Keratinocyte (primary cell): ENCODE measurements around the gene PCDHAC1.

Experiments used
- EZH2 ChIP-seq: IDR thresholded peaks from one replicate; pipeline ENCODE4 v1.6.1; 2012; ENCODE audit warnings: inconsistent platforms, mild to moderate bottlenecking, low read length, moderate library complexity
- TF ChIP-seq, protein P1 (sequence below), 3 experiments: IDR thresholded peaks in 1 of 3; conservative IDR thresholded peaks in 1 of 3; optimal IDR thresholded peaks in 1 of 3; 2 replicates in 2 of 3; 3 replicates in 1 of 3; pipeline versions ENCODE3 to v1.5.1; 2011; ENCODE audit warnings: low read length in 3 of 3, mild to moderate bottlenecking in 3 of 3, moderate library complexity in 2 of 3, control low read depth in 1 of 3, inconsistent platforms in 1 of 3; ENCODE audit not compliant: insufficient read depth in 2 of 3; ENCODE audit errors: extremely low read depth in 1 of 3

DNA sequence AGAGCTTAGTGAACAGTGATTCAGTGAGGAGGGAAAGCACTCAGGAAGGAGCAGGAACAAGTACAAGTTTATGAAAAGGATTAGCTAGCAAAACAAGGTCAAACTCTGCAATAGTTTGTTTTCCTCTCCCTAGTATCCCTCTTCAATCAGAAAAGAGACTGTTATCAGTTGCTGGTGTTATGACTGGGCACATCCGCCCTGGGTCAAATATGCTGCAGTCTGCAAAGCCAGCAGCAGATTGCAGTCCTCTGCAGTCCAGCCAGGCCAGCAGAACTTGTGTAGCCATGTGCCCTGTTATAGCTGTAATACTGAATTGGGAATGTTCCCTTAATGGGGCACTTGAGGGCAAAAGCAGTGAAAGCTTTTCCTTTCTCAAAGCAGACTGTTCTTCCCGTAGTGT lies 52.2 kb downstream of the PCDHAC1 start:
- TF ChIP-seq EZH2: no peak
- TF ChIP-seq, protein P1, sequence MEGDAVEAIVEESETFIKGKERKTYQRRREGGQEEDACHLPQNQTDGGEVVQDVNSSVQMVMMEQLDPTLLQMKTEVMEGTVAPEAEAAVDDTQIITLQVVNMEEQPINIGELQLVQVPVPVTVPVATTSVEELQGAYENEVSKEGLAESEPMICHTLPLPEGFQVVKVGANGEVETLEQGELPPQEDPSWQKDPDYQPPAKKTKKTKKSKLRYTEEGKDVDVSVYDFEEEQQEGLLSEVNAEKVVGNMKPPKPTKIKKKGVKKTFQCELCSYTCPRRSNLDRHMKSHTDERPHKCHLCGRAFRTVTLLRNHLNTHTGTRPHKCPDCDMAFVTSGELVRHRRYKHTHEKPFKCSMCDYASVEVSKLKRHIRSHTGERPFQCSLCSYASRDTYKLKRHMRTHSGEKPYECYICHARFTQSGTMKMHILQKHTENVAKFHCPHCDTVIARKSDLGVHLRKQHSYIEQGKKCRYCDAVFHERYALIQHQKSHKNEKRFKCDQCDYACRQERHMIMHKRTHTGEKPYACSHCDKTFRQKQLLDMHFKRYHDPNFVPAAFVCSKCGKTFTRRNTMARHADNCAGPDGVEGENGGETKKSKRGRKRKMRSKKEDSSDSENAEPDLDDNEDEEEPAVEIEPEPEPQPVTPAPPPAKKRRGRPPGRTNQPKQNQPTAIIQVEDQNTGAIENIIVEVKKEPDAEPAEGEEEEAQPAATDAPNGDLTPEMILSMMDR (optimal IDR thresholded peaks at IDR 0.05 in 1 of 3, IDR thresholded peaks at IDR 0.05 in 1 of 3, conservative IDR thresholded peaks at IDR 0.05 in 1 of 3; ENCODE audit: extremely low read depth in 1 of 3, insufficient read depth in 2 of 3, low read length in 3 of 3): no peak
